B cell (primary cell): ENCODE data around the gene STX2. TPM values are rescaled to one million over a fixed set of nuclear protein-coding genes. Genes with fewer than 3 reads are reported as not detected.

Experiments
- ATAC-seq: fragments of 200-7000 bp; cut with Tn5 transposase; one replicate; pipeline ENCODE4 v1.10.0; 2021; ENCODE audit warnings: low read depth, mild to moderate bottlenecking, moderate number of reproducible peaks, moderate library complexity
- CTCF ChIA-PET: fragments of 350-600 bp; sonication (Branson Sonifier 250); formaldehyde crosslinking; loops from one replicate; lab custom pipeline; 2021; ENCODE audit warnings: antibody characterized with exemption, inconsistent platforms; lab: Charles Lee
- POLR2A ChIA-PET: fragments of 350-600 bp; sonication (Branson Sonifier 250); formaldehyde crosslinking; loops from one replicate; lab custom pipeline; 2021; ENCODE audit warnings: antibody characterized with exemption; lab: Charles Lee
- DNase-seq: peaks from one replicate; pipeline ENCODE4 v3.0.0; 2013
- H2AFZ ChIP-seq: 2 replicates; pipeline ENCODE4 v1.6.1; 2012; ENCODE audit warnings: mild to moderate bottlenecking, low read depth, low read length; ENCODE audit not compliant: insufficient read depth, poor library complexity, severe bottlenecking
- H3K27ac ChIP-seq, 2 donors: 1 replicate in 1 of 2; 2 replicates in 1 of 2; pipeline ENCODE4 v1.5.1; 2012 to 2013; ENCODE audit warnings: low read length in 2 of 2, mild to moderate bottlenecking in 2 of 2, moderate library complexity in 1 of 2
- H3K27me3 ChIP-seq, 4 experiments: fragments of 200-600 bp in 1 of 4; sonication (generic) in 1 of 4; replicated peaks in 1 of 4; 1 replicate in 2 of 4; 2 replicates in 2 of 4; pipeline versions ENCODE4 v1.6.1 to v1.7.0; 2013 to 2016; ENCODE audit warnings: low read length in 3 of 4, mild to moderate bottlenecking in 2 of 4, mixed read lengths in 1 of 4, moderate library complexity in 1 of 4; ENCODE audit not compliant: insufficient read depth in 4 of 4, control insufficient read depth in 3 of 4; ENCODE audit errors: control extremely low read depth in 1 of 4
- H3K36me3 ChIP-seq, 2 experiments: replicated peaks in 1 of 2; 1 replicate in 1 of 2; 2 replicates in 1 of 2; pipeline versions ENCODE4 v1.6.1 to v1.7.1; 2013; ENCODE audit warnings: low read length in 1 of 2; ENCODE audit not compliant: insufficient read depth in 2 of 2, control insufficient read depth in 1 of 2; ENCODE audit errors: control extremely low read depth in 1 of 2, extremely low read depth in 1 of 2
- H3K4me1 ChIP-seq, 2 donors: fragments of 200-600 bp in 1 of 2; sonication (generic) in 1 of 2; 1 replicate in 1 of 2; 2 replicates in 1 of 2; pipeline versions ENCODE4 v1.5.1 to v1.6.1; 2013 to 2017; ENCODE audit warnings: low read length in 2 of 2; ENCODE audit not compliant: control insufficient read depth in 2 of 2, insufficient read depth in 2 of 2
- H3K4me2 ChIP-seq: replicated peaks from 2 replicates; pipeline ENCODE3; 2012; ENCODE audit warnings: mild to moderate bottlenecking, low read depth, low read length; ENCODE audit not compliant: poor library complexity, severe bottlenecking
- H3K4me3 ChIP-seq, 5 experiments: fragments of 200-600 bp in 1 of 5; sonication (generic) in 1 of 5; 1 replicate in 3 of 5; 2 replicates in 2 of 5; pipeline versions ENCODE4 v1.5.1 to v1.7.0; 2011 to 2016; ENCODE audit warnings: low read length in 4 of 5, mild to moderate bottlenecking in 4 of 5, low read depth in 2 of 5, control low read depth in 1 of 5, moderate library complexity in 1 of 5; ENCODE audit not compliant: insufficient read depth in 1 of 5; ENCODE audit errors: control extremely low read depth in 1 of 5, extremely low read depth in 1 of 5
- H3K79me2 ChIP-seq: fragments of 200-600 bp; sonication (generic); one replicate; pipeline ENCODE4 v1.6.0; 2016; ENCODE audit warnings: low read length; ENCODE audit not compliant: control insufficient read depth, insufficient read depth
- H3K9ac ChIP-seq: fragments of 200-600 bp; sonication (generic); 2 replicates; pipeline ENCODE4 v1.6.1; 2017; ENCODE audit warnings: mild to moderate bottlenecking, low read length, moderate library complexity
- H3K9me3 ChIP-seq, 3 donors: one replicate each; pipeline versions ENCODE4 v1.6.1 to v1.7.1; 2013; ENCODE audit warnings: low read length in 2 of 3; ENCODE audit not compliant: control insufficient read depth in 2 of 3, insufficient read depth in 1 of 3; ENCODE audit errors: control extremely low read depth in 1 of 3
- H4K20me1 ChIP-seq: 2 replicates; pipeline ENCODE4 v1.6.0; 2012; ENCODE audit warnings: mild to moderate bottlenecking, low read length; ENCODE audit not compliant: insufficient read depth, control insufficient read depth, poor library complexity, severe bottlenecking
- H3K27ac Mint-ChIP-seq: one replicate; pipeline ENCODE4 v1.8.0; 2021; ENCODE audit warnings: mixed read lengths
- H3K27me3 Mint-ChIP-seq: one replicate; pipeline ENCODE4 v1.8.0; 2021; ENCODE audit warnings: mixed read lengths
- H3K4me1 Mint-ChIP-seq: one replicate; pipeline ENCODE4 v1.8.0; 2021; ENCODE audit warnings: mixed read lengths
- H3K4me3 Mint-ChIP-seq: one replicate; pipeline ENCODE4 v1.8.0; 2021; ENCODE audit warnings: mixed read lengths
- H3K9me3 Mint-ChIP-seq: one replicate; pipeline ENCODE4 v1.8.0; 2022; ENCODE audit warnings: mixed read lengths; ENCODE audit not compliant: insufficient read depth
- CTCF ChIP-seq: fragments of 200-600 bp; IDR thresholded peaks from one replicate; pipeline ENCODE4 v1.8.0; 2022; ENCODE audit warnings: antibody characterized with exemption, mild to moderate bottlenecking
- EZH2 ChIP-seq: IDR thresholded peaks from 2 replicates; pipeline ENCODE4 v1.6.1; 2012; ENCODE audit warnings: borderline replicate concordance, low read depth, mild to moderate bottlenecking, moderate library complexity, low read length; ENCODE audit not compliant: insufficient read depth, poor library complexity, severe bottlenecking
- WGBS: methylation state at CpG from one replicate; pipeline ENCODE4 v1.1.5; 2013; ENCODE audit warnings: missing lambda C conversion rate; ENCODE audit not compliant: insufficient coverage; 5-methylcytosine and 5-hydroxymethylcytosine counted together
- intact Hi-C: fragments of 100-400 bp; cut with micrococcal nuclease; formaldehyde crosslinking; loops from one replicate; pipeline ENCODE4 v1.10.0; 2022
- polyA plus RNA-seq: library from polyadenylated mRNA; depleted of rRNA; stranded (reverse); fragments of >200 nt; gene quantifications from 2 replicates; pipeline ENCODE4 v1.2.3, GENCODE V29; 2012
- total RNA-seq, 2 donors: library from RNA; stranded (reverse); fragments of 120-200 nt in 1 of 2; gene quantifications; 1 replicate in 1 of 2; 2 replicates in 1 of 2; pipeline versions ENCODE4 v1.2.3 to v1.2.4, GENCODE V29; 2013 to 2022

The STX2 gene
- total and polyA plus RNA-seq, 2 donors (not counting 1 experiment from before 2014, with no cell fraction given): 12.7 to 19.8 TPM

- Histone ChIP-seq H3K9me3 (peaks cover 2 to 11% (median 5%) of the 10 kb centered on the region in 3 donors), H3K79me2 (no peaks in the 10 kb centered on the region), H3K27ac (no peak overlapping the region), H3K4me2 (no peak overlapping the region), H3K4me1 (no peaks in the 10 kb centered on the region), H4K20me1 (no peaks in the 10 kb centered on the region), H3K9ac (no peak overlapping the region), H3K4me3 (no peak overlapping the region), H3K36me3 (no peaks in the 10 kb centered on the region), H3K27me3 (peaks cover 0 to 11% (median 0%) of the 10 kb centered on the region in 4 experiments), H2AFZ (no peak overlapping the region)
- no peak for DNase-seq
- 77% methylated on average over 8 of the region's 9 CpGs for WGBS
- Mint-ChIP-seq H3K27me3 (peaks cover 19% of the 10 kb centered on the region), H3K4me1 (no peaks in the 10 kb centered on the region), H3K9me3 (no peaks in the 10 kb centered on the region), H3K27ac (no peak overlapping the region), H3K4me3 (no peak overlapping the region)
- CTCF ChIA-PET: no interaction called here
- POLR2A ChIA-PET: no interaction called here
- ATAC-seq: no peak
- TF ChIP-seq CTCF (no peak), EZH2 (no peak)
- intact Hi-C loops: no loop called here
These were observed 70.9 kb downstream of the STX2 start for GRCh38 chr12:130768120-130768519.

- H3K4me1 Mint-ChIP-seq: peaks cover 8% of the 10 kb centered on the region
- ChIA-PET POLR2A (no interaction called here), CTCF (no interaction called here)
- no peak overlapping the region for H3K4me3 Mint-ChIP-seq
- ATAC-seq (no peak), DNase-seq (no peak)
- Histone ChIP-seq H3K36me3 (no peaks in the 10 kb centered on the region), H3K79me2 (no peaks in the 10 kb centered on the region), H3K9ac (no peak overlapping the region), H3K27me3 (peaks cover 0 to 12% (median 4%) of the 10 kb centered on the region in 4 experiments), H4K20me1 (no peaks in the 10 kb centered on the region), H3K4me2 (no peak overlapping the region), H3K27ac (no peak overlapping the region), H3K4me3 (no peak overlapping the region), H3K4me1 (peaks cover 6% of the 10 kb centered on the region in 2 donors), H3K9me3 (peaks cover 2 to 15% (median 5%) of the 10 kb centered on the region in 3 donors), H2AFZ (no peak overlapping the region)
- TF ChIP-seq CTCF (no peak), EZH2 (no peak)
- intact Hi-C loops: no loop called here
- H3K9me3 Mint-ChIP-seq: no peaks in the 10 kb centered on the region
- 92% methylated on average over 2 of the region's 2 CpGs for whole genome bisulfite sequencing
- peaks cover 14% of the 10 kb centered on the region for H3K27me3 Mint-ChIP-seq
- no peak overlapping the region for H3K27ac Mint-ChIP-seq
These were observed 72.6 kb downstream of the STX2 start for GRCh38 chr12:130766470-130766869.
